CD14-positive monocyte (primary cell): ENCODE measurements around the gene PUM2. TPM values are rescaled to one million over a fixed set of nuclear protein-coding genes. Genes with fewer than 3 reads are reported as not detected.

Source experiments
- DNase-seq, 3 donors: peaks; one replicate each; pipeline ENCODE4 v3.0.0-alpha.2; 2011 to 2022
- H2AFZ ChIP-seq: 2 replicates; pipeline ENCODE4 v1.6.0; 2012; ENCODE audit warnings: mild to moderate bottlenecking, low read depth, low read length, inconsistent platforms; ENCODE audit not compliant: insufficient read depth, poor library complexity, severe bottlenecking
- H3K27ac ChIP-seq, 2 donors: 1 replicate in 1 of 2; 2 replicates in 1 of 2; pipeline ENCODE4 v1.5.1; 2012 to 2013; ENCODE audit warnings: low read length in 2 of 2, control low read depth in 1 of 2, inconsistent platforms in 1 of 2, low read depth in 1 of 2, mild to moderate bottlenecking in 1 of 2
- H3K27me3 ChIP-seq, 2 donors: one replicate each; pipeline versions ENCODE4 v1.6.0 to v1.6.1; 2011 to 2013; ENCODE audit warnings: low read length in 2 of 2; ENCODE audit not compliant: control insufficient read depth in 2 of 2, insufficient read depth in 2 of 2
- H3K36me3 ChIP-seq, 2 donors: replicated peaks in 1 of 2; 1 replicate in 1 of 2; 2 replicates in 1 of 2; pipeline versions ENCODE4 v1.5.1 to v1.6.1; 2012 to 2013; ENCODE audit warnings: low read length in 2 of 2, control low read depth in 1 of 2, inconsistent platforms in 1 of 2, mild to moderate bottlenecking in 1 of 2; ENCODE audit not compliant: insufficient read depth in 2 of 2, control insufficient read depth in 1 of 2
- H3K4me1 ChIP-seq, 2 donors: 1 replicate in 1 of 2; 2 replicates in 1 of 2; pipeline versions ENCODE4 v1.5.1 to v1.6.1; 2012 to 2013; ENCODE audit warnings: low read length in 2 of 2, control low read depth in 1 of 2, inconsistent platforms in 1 of 2, mild to moderate bottlenecking in 1 of 2, moderate library complexity in 1 of 2; ENCODE audit not compliant: insufficient read depth in 2 of 2, control insufficient read depth in 1 of 2
- H3K4me2 ChIP-seq: replicated peaks from 2 replicates; pipeline ENCODE3; 2012; ENCODE audit warnings: low read length, moderate library complexity, mild to moderate bottlenecking; ENCODE audit not compliant: poor library complexity, severe bottlenecking; ENCODE audit errors: extremely low read depth
- H3K4me3 ChIP-seq, 3 experiments: fragments of 200-600 bp in 1 of 3; sonication (generic) in 1 of 3; replicated peaks in 1 of 3; 1 replicate in 2 of 3; 2 replicates in 1 of 3; pipeline ENCODE4 v1.5.1; 2011 to 2013; ENCODE audit warnings: low read length in 3 of 3, mild to moderate bottlenecking in 3 of 3, control low read depth in 2 of 3, low read depth in 2 of 3, inconsistent platforms in 1 of 3, moderate library complexity in 1 of 3
- H3K79me2 ChIP-seq: 2 replicates; pipeline ENCODE4 v1.6.0; 2012; ENCODE audit warnings: mild to moderate bottlenecking, control low read depth, inconsistent platforms, low read length, moderate library complexity; ENCODE audit not compliant: insufficient read depth
- H3K9ac ChIP-seq: 2 replicates; pipeline ENCODE4 v1.6.0; 2017; ENCODE audit warnings: low read length, mild to moderate bottlenecking; ENCODE audit not compliant: insufficient read depth, poor library complexity, severe bottlenecking
- H3K9me3 ChIP-seq, 2 donors: replicated peaks in 1 of 2; 1 replicate in 1 of 2; 2 replicates in 1 of 2; pipeline versions ENCODE4 v1.5.1 to v1.6.1; 2012 to 2013; ENCODE audit warnings: low read length in 2 of 2, control low read depth in 1 of 2; ENCODE audit not compliant: control insufficient read depth in 1 of 2, insufficient read depth in 1 of 2
- H4K20me1 ChIP-seq: 2 replicates; pipeline ENCODE4 v1.6.0; 2012; ENCODE audit warnings: mild to moderate bottlenecking, low read length, control low read depth, moderate library complexity; ENCODE audit not compliant: insufficient read depth
- H3K27ac Mint-ChIP-seq, 7 donors: one replicate each; pipeline ENCODE4 v1.8.0; 2020; ENCODE audit warnings: mild to moderate bottlenecking in 7 of 7, mixed read lengths in 7 of 7, moderate library complexity in 6 of 7, inconsistent platforms in 2 of 7
- H3K27me3 Mint-ChIP-seq, 3 donors: one replicate each; pipeline ENCODE4 v1.8.0; 2021 to 2022; ENCODE audit warnings: low read depth in 3 of 3, mild to moderate bottlenecking in 3 of 3, mixed read lengths in 3 of 3, moderate library complexity in 3 of 3, inconsistent platforms in 1 of 3
- H3K36me3 Mint-ChIP-seq, 2 donors: one replicate each; pipeline ENCODE4 v1.8.0; 2020; ENCODE audit warnings: mixed read lengths in 2 of 2, inconsistent platforms in 1 of 2, mild to moderate bottlenecking in 1 of 2
- H3K4me1 Mint-ChIP-seq: one replicate; pipeline ENCODE4 v1.8.0; 2020; ENCODE audit warnings: mild to moderate bottlenecking, mixed read lengths
- H3K4me3 Mint-ChIP-seq, 2 donors: one replicate each; pipeline ENCODE4 v1.8.0; 2020; ENCODE audit warnings: mild to moderate bottlenecking in 2 of 2, mixed read lengths in 2 of 2, moderate library complexity in 1 of 2
- H3K9me3 Mint-ChIP-seq, 7 donors: one replicate each; pipeline ENCODE4 v1.8.0; 2020 to 2022; ENCODE audit warnings: mixed read lengths in 7 of 7, mild to moderate bottlenecking in 6 of 7, moderate library complexity in 6 of 7, inconsistent platforms in 2 of 7
- WGBS: methylation state at CpG from one replicate; pipeline ENCODE4 v1.1.5; 2013; ENCODE audit warnings: missing lambda C conversion rate; ENCODE audit not compliant: insufficient coverage; 5-methylcytosine and 5-hydroxymethylcytosine counted together
- intact Hi-C, 2 donors: fragments of 100-400 bp; cut with micrococcal nuclease; formaldehyde crosslinking; loops; one replicate each; pipeline versions ENCODE4 v1.15.0 to v1.15.1; 2023
- polyA plus RNA-seq, 3 donors: library from polyadenylated mRNA; depleted of rRNA in 1 of 3; unstranded in 2 of 3; stranded (reverse) in 1 of 3; fragments of 300-500 nt in 2 of 3; fragments of >200 nt in 1 of 3; fragmentation: Illumina TruSeq in 2 of 3; gene quantifications; 1 replicate in 2 of 3; 2 replicates in 1 of 3; pipeline ENCODE4 v1.2.3, GENCODE V29; 2012 to 2021
- TF ChIP-seq, protein P1 (sequence below): fragments of 200-600 bp; IDR thresholded peaks from one replicate; pipeline ENCODE4 v1.8.0; 2022; ENCODE audit warnings: antibody characterized with exemption, mild to moderate bottlenecking

The PUM2 gene
- polyA plus RNA-seq, 3 donors, result 7.2 to 22.4 (median 8.3) TPM

DNA sequence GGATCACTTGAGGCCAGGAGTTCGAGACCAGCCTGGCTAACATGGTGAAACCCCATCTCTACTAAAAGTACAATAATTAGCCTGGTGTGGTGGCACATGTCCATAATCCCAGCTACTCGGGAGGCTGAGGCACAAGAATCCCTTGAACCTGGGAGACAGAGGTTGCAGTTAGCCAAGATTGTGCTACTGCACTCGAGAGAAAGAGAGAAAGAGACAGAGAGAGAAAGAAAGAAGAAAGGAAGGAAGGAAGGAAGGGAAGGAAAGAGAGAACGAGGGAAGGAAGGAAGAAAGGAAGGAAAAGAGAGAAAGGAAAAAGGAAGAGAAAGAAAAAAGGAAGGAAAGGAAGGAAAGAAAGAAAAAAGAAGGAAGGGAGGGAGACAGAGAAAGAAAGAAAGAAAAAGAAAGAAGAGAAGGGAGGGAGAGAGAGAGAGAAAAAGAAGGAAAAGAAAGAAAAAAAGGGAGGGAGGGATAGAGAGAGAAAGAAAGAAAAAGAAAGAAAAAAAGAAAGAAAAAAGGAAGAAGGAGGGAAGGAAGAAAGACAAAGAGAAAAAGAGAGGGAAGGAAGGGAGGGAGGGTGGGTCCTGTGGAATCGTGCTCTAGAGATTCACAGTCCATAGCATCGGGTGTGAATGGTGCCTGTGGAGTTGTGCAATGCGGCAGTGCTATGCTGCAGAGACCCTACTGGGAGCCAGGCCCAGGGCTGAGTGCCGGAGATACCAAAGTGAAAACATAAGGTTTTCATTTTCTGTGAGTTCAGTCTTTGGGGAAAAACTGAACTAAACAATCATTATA lies 121.1 kb downstream of the PUM2 start:
- Histone ChIP-seq H3K4me1 (peaks cover 7 to 13% of the 10 kb centered on the region in 2 donors), H3K4me3 (no peak overlapping the region), H2AFZ (no peak overlapping the region), H3K36me3 (no peaks in the 10 kb centered on the region), H3K9ac (no peak overlapping the region), H4K20me1 (no peaks in the 10 kb centered on the region), H3K4me2 (no peak overlapping the region), H3K27me3 (peaks cover 9 to 22% of the 10 kb centered on the region in 2 donors), H3K27ac (no peak overlapping the region), H3K79me2 (no peaks in the 10 kb centered on the region), H3K9me3 (peaks cover 0 to 3% of the 10 kb centered on the region in 2 donors)
- no peak for DNase-seq
- peaks cover 26 to 50% (median 39%) of the 10 kb centered on the region in 3 donors for H3K27me3 Mint-ChIP-seq
- WGBS, result 81% methylated on average over 5 of the region's 8 CpGs
- peaks cover 5% of the 10 kb centered on the region for H3K4me1 Mint-ChIP-seq
- intact Hi-C loops, result no loop called here
- no peak overlapping the region for H3K27ac Mint-ChIP-seq
- H3K9me3 Mint-ChIP-seq, result peaks cover 0 to 6% (median 1%) of the 10 kb centered on the region in 7 donors
- no peak overlapping the region for H3K4me3 Mint-ChIP-seq
- H3K36me3 Mint-ChIP-seq, result no peaks in the 10 kb centered on the region
- TF ChIP-seq, protein P1, sequence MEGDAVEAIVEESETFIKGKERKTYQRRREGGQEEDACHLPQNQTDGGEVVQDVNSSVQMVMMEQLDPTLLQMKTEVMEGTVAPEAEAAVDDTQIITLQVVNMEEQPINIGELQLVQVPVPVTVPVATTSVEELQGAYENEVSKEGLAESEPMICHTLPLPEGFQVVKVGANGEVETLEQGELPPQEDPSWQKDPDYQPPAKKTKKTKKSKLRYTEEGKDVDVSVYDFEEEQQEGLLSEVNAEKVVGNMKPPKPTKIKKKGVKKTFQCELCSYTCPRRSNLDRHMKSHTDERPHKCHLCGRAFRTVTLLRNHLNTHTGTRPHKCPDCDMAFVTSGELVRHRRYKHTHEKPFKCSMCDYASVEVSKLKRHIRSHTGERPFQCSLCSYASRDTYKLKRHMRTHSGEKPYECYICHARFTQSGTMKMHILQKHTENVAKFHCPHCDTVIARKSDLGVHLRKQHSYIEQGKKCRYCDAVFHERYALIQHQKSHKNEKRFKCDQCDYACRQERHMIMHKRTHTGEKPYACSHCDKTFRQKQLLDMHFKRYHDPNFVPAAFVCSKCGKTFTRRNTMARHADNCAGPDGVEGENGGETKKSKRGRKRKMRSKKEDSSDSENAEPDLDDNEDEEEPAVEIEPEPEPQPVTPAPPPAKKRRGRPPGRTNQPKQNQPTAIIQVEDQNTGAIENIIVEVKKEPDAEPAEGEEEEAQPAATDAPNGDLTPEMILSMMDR, result no peak

DNA sequence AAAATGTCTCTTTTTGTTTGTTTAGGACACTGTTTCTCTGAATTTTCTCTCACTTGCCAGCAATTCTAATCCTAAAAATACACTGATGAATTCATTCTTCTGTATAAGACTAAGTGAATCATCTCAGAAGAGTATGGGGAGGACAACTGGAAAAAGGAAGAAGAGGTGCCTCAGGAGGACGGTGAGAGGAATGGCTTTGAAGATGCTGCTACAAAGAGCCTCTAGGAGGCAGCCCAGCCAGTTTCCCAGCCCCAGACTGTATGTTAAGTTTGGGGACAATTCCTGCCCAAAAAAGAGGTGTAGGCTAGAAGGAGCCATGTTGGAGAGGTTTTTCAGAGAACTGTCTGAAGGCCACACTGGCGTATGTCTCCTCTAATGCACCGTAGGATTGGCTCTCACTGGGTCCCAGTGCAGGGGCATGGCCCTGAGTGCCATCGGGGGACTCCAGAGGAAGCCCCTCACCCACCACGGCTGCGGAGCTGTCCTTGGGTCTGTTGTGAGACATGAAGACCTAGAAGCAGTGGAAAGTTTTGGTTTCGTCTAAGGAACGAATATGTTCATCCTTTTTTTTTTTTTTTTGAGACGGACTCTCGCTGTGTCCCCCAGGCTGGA lies 122.6 kb downstream of the PUM2 start:
- H3K27ac Mint-ChIP-seq, result no peak overlapping the region
- peaks cover 18 to 34% of the 10 kb centered on the region in 2 donors for H3K27me3 ChIP-seq

More for the DNA sequence above, 122.6 kb downstream of the PUM2 start:
- Histone ChIP-seq H3K79me2 (no peaks in the 10 kb centered on the region), H3K4me1 (peaks cover 11 to 26% of the 10 kb centered on the region in 2 donors), H3K4me2 (no peak overlapping the region), H2AFZ (no peak overlapping the region), H4K20me1 (no peaks in the 10 kb centered on the region), H3K36me3 (no peaks in the 10 kb centered on the region), H3K27ac (no peak overlapping the region), H3K9ac (no peak overlapping the region), H3K9me3 (peaks cover 0 to 5% of the 10 kb centered on the region in 2 donors), H3K4me3 (no peak overlapping the region)
- no peak overlapping the region for H3K4me3 Mint-ChIP-seq
- TF ChIP-seq, protein P1, result no peak
- DNase-seq, result no peak
- H3K4me1 Mint-ChIP-seq, result peaks cover 7% of the 10 kb centered on the region
- 87% methylated on average over 4 of the region's 10 CpGs for WGBS
- H3K27me3 Mint-ChIP-seq, result peaks cover 30 to 64% (median 37%) of the 10 kb centered on the region in 3 donors
- H3K36me3 Mint-ChIP-seq, result no peaks in the 10 kb centered on the region
- intact Hi-C loops, result no loop called here
- H3K9me3 Mint-ChIP-seq, result peaks cover 0 to 6% (median 2%) of the 10 kb centered on the region in 7 donors
